Liver (tissue), 9 donors: ENCODE results near the gene NUBPL. TPM values are rescaled to one million over a fixed set of nuclear protein-coding genes. Genes with fewer than 3 reads are reported as not detected.

Experiments used
- DNase-seq: peaks from one replicate; pipeline ENCODE4 v3.0.0-alpha.2; 2017; ENCODE audit warnings: low spot score
- H3K27ac ChIP-seq, 2 donors: one replicate each; pipeline ENCODE4 v1.7.0; 2013; ENCODE audit warnings: inconsistent platforms in 2 of 2, low read length in 2 of 2, control low read depth in 1 of 2, low read depth in 1 of 2, mild to moderate bottlenecking in 1 of 2
- H3K27me3 ChIP-seq, 4 donors: one replicate each; pipeline versions ENCODE4 v1.6.1 to v1.7.0; 2013; ENCODE audit warnings: low read length in 3 of 4, inconsistent platforms in 1 of 4, mild to moderate bottlenecking in 1 of 4, moderate library complexity in 1 of 4; ENCODE audit not compliant: control insufficient read depth in 4 of 4, insufficient read depth in 4 of 4
- H3K36me3 ChIP-seq, 4 donors: one replicate each; pipeline versions ENCODE4 v1.6.1 to v1.7.0; 2013; ENCODE audit warnings: low read length in 3 of 4, mild to moderate bottlenecking in 3 of 4, low read depth in 1 of 4, moderate library complexity in 1 of 4; ENCODE audit not compliant: control insufficient read depth in 4 of 4, insufficient read depth in 3 of 4
- H3K4me1 ChIP-seq, 4 donors: one replicate each; pipeline versions ENCODE4 v1.6.1 to v1.7.0; 2013; ENCODE audit warnings: low read length in 3 of 4, mild to moderate bottlenecking in 3 of 4, moderate library complexity in 1 of 4; ENCODE audit not compliant: control insufficient read depth in 4 of 4, insufficient read depth in 4 of 4
- H3K4me3 ChIP-seq, 3 donors: one replicate each; pipeline versions ENCODE4 v1.6.1 to v1.7.0; 2013; ENCODE audit warnings: low read length in 3 of 3, control low read depth in 1 of 3, low read depth in 1 of 3, mild to moderate bottlenecking in 1 of 3
- H3K9ac ChIP-seq, 2 donors: one replicate each; pipeline ENCODE4 v1.7.0; 2013; ENCODE audit warnings: low read length in 2 of 2, mild to moderate bottlenecking in 2 of 2, moderate library complexity in 2 of 2, control low read depth in 1 of 2, low read depth in 1 of 2
- H3K9me3 ChIP-seq, 4 donors: one replicate each; pipeline versions ENCODE4 v1.6.1 to v1.7.0; 2013; ENCODE audit warnings: low read length in 3 of 4; ENCODE audit not compliant: control insufficient read depth in 4 of 4
- EGR1 ChIP-seq, 2 donors: IDR thresholded peaks; 2 replicates each; pipeline ENCODE4 v1.6.1; 2016 to 2018; ENCODE audit warnings: antibody characterized with exemption in 2 of 2, low read depth in 2 of 2
- FOXA1 ChIP-seq: IDR thresholded peaks from 2 replicates; pipeline ENCODE4 v1.6.1; 2016; ENCODE audit warnings: antibody characterized with exemption
- FOXA2 ChIP-seq: IDR thresholded peaks from 2 replicates; pipeline ENCODE4 v1.6.1; 2016; ENCODE audit warnings: antibody characterized with exemption
- GABPA ChIP-seq, 2 donors: IDR thresholded peaks in 1 of 2; conservative IDR thresholded peaks in 1 of 2; 2 replicates each; pipeline ENCODE4 v1.6.1; 2016; ENCODE audit warnings: antibody characterized with exemption in 2 of 2, mild to moderate bottlenecking in 1 of 2, moderate library complexity in 1 of 2
- HNF4A ChIP-seq, 2 donors: conservative IDR thresholded peaks; 2 replicates each; pipeline ENCODE4 v1.6.1; 2016; ENCODE audit warnings: antibody characterized with exemption in 2 of 2, mild to moderate bottlenecking in 2 of 2
- HNF4G ChIP-seq: IDR thresholded peaks from 2 replicates; pipeline ENCODE4 v1.6.1; 2016; ENCODE audit warnings: antibody characterized with exemption
- JUND ChIP-seq, 2 donors: IDR thresholded peaks; 2 replicates each; pipeline ENCODE4 v1.6.1; 2016; ENCODE audit warnings: antibody characterized with exemption in 2 of 2
- NR2F2 ChIP-seq: IDR thresholded peaks from 2 replicates; pipeline ENCODE4 v1.6.1; 2016; ENCODE audit warnings: antibody characterized with exemption
- RAD21 ChIP-seq, 2 donors: IDR thresholded peaks; 2 replicates each; pipeline ENCODE4 v1.6.1; 2016; ENCODE audit warnings: antibody characterized with exemption in 2 of 2, mild to moderate bottlenecking in 2 of 2
- RXRA ChIP-seq, 2 donors: IDR thresholded peaks; 2 replicates each; pipeline ENCODE4 v1.6.1; 2017 to 2018; ENCODE audit warnings: antibody characterized with exemption in 2 of 2, mild to moderate bottlenecking in 1 of 2
- SP1 ChIP-seq: IDR thresholded peaks from 2 replicates; pipeline ENCODE4 v1.6.1; 2018; ENCODE audit warnings: antibody characterized with exemption, mild to moderate bottlenecking
- TAF1 ChIP-seq: conservative IDR thresholded peaks from 2 replicates; pipeline ENCODE4 v1.6.1; 2016; ENCODE audit warnings: antibody characterized with exemption, mild to moderate bottlenecking
- YY1 ChIP-seq: IDR thresholded peaks from 2 replicates; pipeline ENCODE4 v1.6.1; 2016; ENCODE audit warnings: antibody characterized with exemption, mild to moderate bottlenecking
- WGBS: extraction: QIAGEN DNeasy Blood & Tissue Kit; methylation state at CpG from one replicate; pipeline ENCODE4 v1.1.7; 2013; 5-methylcytosine and 5-hydroxymethylcytosine counted together
- polyA plus RNA-seq, 2 donors: library from polyadenylated mRNA; stranded (reverse) in 1 of 2; unstranded in 1 of 2; fragments of 200-250 nt in 1 of 2; fragments of >200 nt in 1 of 2; fragmentation: Nextera tagmentation in 1 of 2; extraction: Ambion mirVana in 1 of 2; gene quantifications; one replicate each; pipeline versions ENCODE4 v1.2.1 to v1.2.3, GENCODE V29; 2013 to 2015
- total RNA-seq, 2 donors: library from RNA; depleted of rRNA; stranded (reverse); fragments of >200 nt; gene quantifications; one replicate each; pipeline ENCODE4 v1.2.3, GENCODE V29; 2014
- TF ChIP-seq, protein P1 (sequence below): IDR thresholded peaks from 2 replicates; pipeline ENCODE4 v1.6.1; 2016; ENCODE audit warnings: antibody characterized with exemption
- TF ChIP-seq, protein P2 (sequence below): IDR thresholded peaks from 2 replicates; pipeline ENCODE4 v1.6.1; 2016; ENCODE audit warnings: antibody characterized with exemption, mild to moderate bottlenecking
- TF ChIP-seq, protein P3 (sequence below): IDR thresholded peaks from 2 replicates; pipeline ENCODE4 v1.6.1; 2016; ENCODE audit warnings: antibody characterized with exemption
- TF ChIP-seq, protein P4 (sequence below): IDR thresholded peaks from 2 replicates; pipeline ENCODE4 v1.6.1; 2016; ENCODE audit warnings: antibody characterized with exemption
- TF ChIP-seq, protein P5 (sequence below): fragments of 150-350 bp; IDR thresholded peaks from 2 replicates; pipeline ENCODE4 v1.5.1; 2017; ENCODE audit warnings: improper control_type of control experiment, low read depth, low read length; ENCODE audit not compliant: missing input control
- donor health status: healthy.
- donor health status: healthy.
- donor health status: healthy.
- donor health status: healthy.
- donor health status: healthy.

NUBPL gene
- total and polyA plus RNA-seq, 4 donors = 4.2 to 9.3 (median 6.7) TPM

DNA sequence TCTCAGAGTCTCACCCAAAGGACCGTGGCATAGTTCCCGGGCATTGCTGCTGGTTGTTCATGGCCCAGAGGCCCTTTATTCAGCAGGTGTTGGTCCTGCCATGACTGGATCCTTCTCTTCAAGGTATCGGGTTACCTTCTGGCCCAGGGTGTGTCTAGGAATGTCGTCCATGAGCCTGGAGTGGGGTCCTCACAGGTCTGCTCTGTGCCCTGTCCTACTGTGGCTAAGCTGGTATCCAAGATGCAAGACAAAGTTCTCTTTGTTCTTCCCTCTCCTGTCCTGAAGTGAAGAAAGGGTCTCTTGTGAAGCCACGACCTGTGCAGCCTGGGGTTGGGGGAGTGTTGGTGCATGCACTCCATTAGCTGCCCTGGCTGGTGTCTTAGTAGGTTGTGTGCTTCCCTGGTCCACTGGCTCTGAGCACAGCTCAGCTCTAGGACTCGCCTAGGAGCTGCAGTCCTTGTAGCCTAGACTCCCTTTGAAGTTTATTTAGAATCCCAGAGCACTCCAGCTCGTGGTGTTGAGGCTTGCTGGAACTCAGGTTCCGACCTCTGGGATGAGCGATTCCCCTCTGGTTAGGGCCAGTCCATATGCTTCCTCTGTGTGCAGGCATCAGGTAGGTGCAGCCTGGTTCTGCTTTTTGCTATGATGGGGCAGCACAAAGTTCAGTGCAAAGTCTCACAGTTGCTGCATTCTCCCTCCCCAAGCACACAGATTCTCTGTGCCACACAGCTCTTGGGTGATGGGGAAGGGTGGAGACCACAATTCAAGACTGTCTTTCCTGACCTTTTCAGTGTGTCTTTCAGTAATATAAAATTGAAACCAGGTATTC, 117.4 kb downstream of the NUBPL start:
- no peak for TF ChIP-seq SP1
- no peak for TF ChIP-seq RAD21 (IDR thresholded peaks at IDR 0.05)
- TF ChIP-seq JUND (IDR thresholded peaks at IDR 0.05) = no peak
- TF ChIP-seq, protein P1, sequence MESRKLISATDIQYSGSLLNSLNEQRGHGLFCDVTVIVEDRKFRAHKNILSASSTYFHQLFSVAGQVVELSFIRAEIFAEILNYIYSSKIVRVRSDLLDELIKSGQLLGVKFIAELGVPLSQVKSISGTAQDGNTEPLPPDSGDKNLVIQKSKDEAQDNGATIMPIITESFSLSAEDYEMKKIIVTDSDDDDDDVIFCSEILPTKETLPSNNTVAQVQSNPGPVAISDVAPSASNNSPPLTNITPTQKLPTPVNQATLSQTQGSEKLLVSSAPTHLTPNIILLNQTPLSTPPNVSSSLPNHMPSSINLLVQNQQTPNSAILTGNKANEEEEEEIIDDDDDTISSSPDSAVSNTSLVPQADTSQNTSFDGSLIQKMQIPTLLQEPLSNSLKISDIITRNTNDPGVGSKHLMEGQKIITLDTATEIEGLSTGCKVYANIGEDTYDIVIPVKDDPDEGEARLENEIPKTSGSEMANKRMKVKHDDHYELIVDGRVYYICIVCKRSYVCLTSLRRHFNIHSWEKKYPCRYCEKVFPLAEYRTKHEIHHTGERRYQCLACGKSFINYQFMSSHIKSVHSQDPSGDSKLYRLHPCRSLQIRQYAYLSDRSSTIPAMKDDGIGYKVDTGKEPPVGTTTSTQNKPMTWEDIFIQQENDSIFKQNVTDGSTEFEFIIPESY = no peak
- TF ChIP-seq, protein P2, sequence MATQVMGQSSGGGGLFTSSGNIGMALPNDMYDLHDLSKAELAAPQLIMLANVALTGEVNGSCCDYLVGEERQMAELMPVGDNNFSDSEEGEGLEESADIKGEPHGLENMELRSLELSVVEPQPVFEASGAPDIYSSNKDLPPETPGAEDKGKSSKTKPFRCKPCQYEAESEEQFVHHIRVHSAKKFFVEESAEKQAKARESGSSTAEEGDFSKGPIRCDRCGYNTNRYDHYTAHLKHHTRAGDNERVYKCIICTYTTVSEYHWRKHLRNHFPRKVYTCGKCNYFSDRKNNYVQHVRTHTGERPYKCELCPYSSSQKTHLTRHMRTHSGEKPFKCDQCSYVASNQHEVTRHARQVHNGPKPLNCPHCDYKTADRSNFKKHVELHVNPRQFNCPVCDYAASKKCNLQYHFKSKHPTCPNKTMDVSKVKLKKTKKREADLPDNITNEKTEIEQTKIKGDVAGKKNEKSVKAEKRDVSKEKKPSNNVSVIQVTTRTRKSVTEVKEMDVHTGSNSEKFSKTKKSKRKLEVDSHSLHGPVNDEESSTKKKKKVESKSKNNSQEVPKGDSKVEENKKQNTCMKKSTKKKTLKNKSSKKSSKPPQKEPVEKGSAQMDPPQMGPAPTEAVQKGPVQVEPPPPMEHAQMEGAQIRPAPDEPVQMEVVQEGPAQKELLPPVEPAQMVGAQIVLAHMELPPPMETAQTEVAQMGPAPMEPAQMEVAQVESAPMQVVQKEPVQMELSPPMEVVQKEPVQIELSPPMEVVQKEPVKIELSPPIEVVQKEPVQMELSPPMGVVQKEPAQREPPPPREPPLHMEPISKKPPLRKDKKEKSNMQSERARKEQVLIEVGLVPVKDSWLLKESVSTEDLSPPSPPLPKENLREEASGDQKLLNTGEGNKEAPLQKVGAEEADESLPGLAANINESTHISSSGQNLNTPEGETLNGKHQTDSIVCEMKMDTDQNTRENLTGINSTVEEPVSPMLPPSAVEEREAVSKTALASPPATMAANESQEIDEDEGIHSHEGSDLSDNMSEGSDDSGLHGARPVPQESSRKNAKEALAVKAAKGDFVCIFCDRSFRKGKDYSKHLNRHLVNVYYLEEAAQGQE = no peak
- TF ChIP-seq HNF4G = no peak
- TF ChIP-seq, protein P3, sequence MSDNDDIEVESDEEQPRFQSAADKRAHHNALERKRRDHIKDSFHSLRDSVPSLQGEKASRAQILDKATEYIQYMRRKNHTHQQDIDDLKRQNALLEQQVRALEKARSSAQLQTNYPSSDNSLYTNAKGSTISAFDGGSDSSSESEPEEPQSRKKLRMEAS = no peak
- TF ChIP-seq NR2F2 = no peak
- TF ChIP-seq HNF4A (conservative IDR thresholded peaks at IDR 0.05) = no peak
- no peak for TF ChIP-seq YY1
- TF ChIP-seq EGR1 (IDR thresholded peaks at IDR 0.05; ENCODE audit: low read depth in 2 of 2) = no peak
- TF ChIP-seq, protein P4, sequence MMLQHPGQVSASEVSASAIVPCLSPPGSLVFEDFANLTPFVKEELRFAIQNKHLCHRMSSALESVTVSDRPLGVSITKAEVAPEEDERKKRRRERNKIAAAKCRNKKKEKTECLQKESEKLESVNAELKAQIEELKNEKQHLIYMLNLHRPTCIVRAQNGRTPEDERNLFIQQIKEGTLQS = no peak
- no peak for TF ChIP-seq FOXA1
- TF ChIP-seq GABPA (IDR thresholded peaks at IDR 0.05 in 1 of 2, conservative IDR thresholded peaks at IDR 0.05 in 1 of 2) = no peak
- TF ChIP-seq FOXA2 = no peak
- TF ChIP-seq RXRA (IDR thresholded peaks at IDR 0.05) = no peak
- WGBS = 93% methylated on average over 9 of the region's 9 CpGs
- no peak for DNase-seq
- H3K27me3 ChIP-seq = no peaks in the 10 kb centered on the region
- H3K4me3 ChIP-seq = no peak overlapping the region
- no peaks in the 10 kb centered on the region for H3K4me1 ChIP-seq
- H3K9me3 ChIP-seq = peaks cover 0 to 1% (median 0%) of the 10 kb centered on the region in 4 donors
- H3K36me3 ChIP-seq = no peaks in the 10 kb centered on the region
- no peak overlapping the region for H3K9ac ChIP-seq
- H3K27ac ChIP-seq = no peak overlapping the region

DNA sequence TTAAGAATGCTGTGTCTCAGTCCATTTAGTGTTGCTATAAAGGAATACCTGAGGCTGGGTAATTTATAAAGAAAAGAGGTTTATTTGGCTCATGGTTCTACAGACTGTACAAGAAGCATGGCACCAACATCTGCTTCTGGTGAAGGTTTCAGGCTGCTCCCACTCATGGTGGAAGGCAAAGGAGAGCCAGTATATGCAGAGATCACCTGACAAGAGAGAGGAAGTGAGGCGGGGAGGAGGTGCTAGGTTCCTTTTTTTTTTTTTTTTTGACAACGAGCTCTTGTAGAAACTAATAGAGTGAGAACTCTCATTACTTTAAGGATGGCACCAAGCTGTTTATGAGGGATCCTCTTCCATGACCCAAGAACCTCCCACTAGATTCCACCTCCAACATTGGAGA, 121.6 kb downstream of the NUBPL start:
- Histone ChIP-seq H3K4me1 (no peaks in the 10 kb centered on the region), H3K9me3 (peaks cover 0 to 1% (median 0%) of the 10 kb centered on the region in 4 donors), H3K9ac (no peak overlapping the region), H3K36me3 (no peaks in the 10 kb centered on the region), H3K27me3 (no peaks in the 10 kb centered on the region), H3K4me3 (no peak overlapping the region), H3K27ac (no peak overlapping the region)
- TF ChIP-seq TAF1 = no peak
- no peak for TF ChIP-seq SP1
- TF ChIP-seq, protein P5, sequence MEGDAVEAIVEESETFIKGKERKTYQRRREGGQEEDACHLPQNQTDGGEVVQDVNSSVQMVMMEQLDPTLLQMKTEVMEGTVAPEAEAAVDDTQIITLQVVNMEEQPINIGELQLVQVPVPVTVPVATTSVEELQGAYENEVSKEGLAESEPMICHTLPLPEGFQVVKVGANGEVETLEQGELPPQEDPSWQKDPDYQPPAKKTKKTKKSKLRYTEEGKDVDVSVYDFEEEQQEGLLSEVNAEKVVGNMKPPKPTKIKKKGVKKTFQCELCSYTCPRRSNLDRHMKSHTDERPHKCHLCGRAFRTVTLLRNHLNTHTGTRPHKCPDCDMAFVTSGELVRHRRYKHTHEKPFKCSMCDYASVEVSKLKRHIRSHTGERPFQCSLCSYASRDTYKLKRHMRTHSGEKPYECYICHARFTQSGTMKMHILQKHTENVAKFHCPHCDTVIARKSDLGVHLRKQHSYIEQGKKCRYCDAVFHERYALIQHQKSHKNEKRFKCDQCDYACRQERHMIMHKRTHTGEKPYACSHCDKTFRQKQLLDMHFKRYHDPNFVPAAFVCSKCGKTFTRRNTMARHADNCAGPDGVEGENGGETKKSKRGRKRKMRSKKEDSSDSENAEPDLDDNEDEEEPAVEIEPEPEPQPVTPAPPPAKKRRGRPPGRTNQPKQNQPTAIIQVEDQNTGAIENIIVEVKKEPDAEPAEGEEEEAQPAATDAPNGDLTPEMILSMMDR = no peak
- TF ChIP-seq HNF4G = no peak
- no peak for TF ChIP-seq EGR1 (IDR thresholded peaks at IDR 0.05; ENCODE audit: low read depth in 2 of 2)
- no peak for TF ChIP-seq JUND (IDR thresholded peaks at IDR 0.05)
- TF ChIP-seq, protein P4 = no peak
- no peak for TF ChIP-seq RXRA (IDR thresholded peaks at IDR 0.05)
- no peak for TF ChIP-seq FOXA1
- no peak for DNase-seq
- 93% methylated on average over 2 of the region's 2 CpGs for WGBS
